GM12891 (cell line): ENCODE results near the gene ZNF614.

ENCODE experiments used
- POLR2A ChIP-seq: IDR thresholded peaks from 2 replicates; pipeline ENCODE4 v1.6.1; 2011; ENCODE audit warnings: low read depth, low read length, control low read depth
- POLR2AphosphoS5 ChIP-seq: IDR thresholded peaks from 2 replicates; pipeline ENCODE4 v1.6.1; 2011; ENCODE audit warnings: low read depth, low read length, control low read depth
- POU2F2 ChIP-seq: IDR thresholded peaks from 2 replicates; pipeline ENCODE4 v1.6.1; 2011; ENCODE audit warnings: low read depth, mild to moderate bottlenecking, control low read depth, low read length, moderate library complexity
- SPI1 ChIP-seq: IDR thresholded peaks from 2 replicates; pipeline ENCODE4 v1.6.1; 2011; ENCODE audit warnings: low read depth, low read length, control low read depth
- TAF1 ChIP-seq: IDR thresholded peaks from 2 replicates; pipeline ENCODE4 v1.6.1; 2011; ENCODE audit warnings: low read depth, low read length, control low read depth

GRCh38 chr19:51976852-51977251, 51.3 kb downstream of the ZNF614 start:
- no peak for TF ChIP-seq POLR2A
- no peak for TF ChIP-seq POLR2AphosphoS5
- TF ChIP-seq SPI1, result no peak
- TF ChIP-seq TAF1, result no peak
- TF ChIP-seq POU2F2, result no peak
